GM12801 (cell line): ENCODE data around the gene PMM2.

ENCODE experiments used
- TF ChIP-seq, protein P1 (sequence below): IDR thresholded peaks from one replicate; pipeline ENCODE4 v1.5.1; 2011; ENCODE audit warnings: control low read depth; ENCODE audit not compliant: insufficient read length; ENCODE audit errors: extremely low read depth

Gene PMM2

DNA sequence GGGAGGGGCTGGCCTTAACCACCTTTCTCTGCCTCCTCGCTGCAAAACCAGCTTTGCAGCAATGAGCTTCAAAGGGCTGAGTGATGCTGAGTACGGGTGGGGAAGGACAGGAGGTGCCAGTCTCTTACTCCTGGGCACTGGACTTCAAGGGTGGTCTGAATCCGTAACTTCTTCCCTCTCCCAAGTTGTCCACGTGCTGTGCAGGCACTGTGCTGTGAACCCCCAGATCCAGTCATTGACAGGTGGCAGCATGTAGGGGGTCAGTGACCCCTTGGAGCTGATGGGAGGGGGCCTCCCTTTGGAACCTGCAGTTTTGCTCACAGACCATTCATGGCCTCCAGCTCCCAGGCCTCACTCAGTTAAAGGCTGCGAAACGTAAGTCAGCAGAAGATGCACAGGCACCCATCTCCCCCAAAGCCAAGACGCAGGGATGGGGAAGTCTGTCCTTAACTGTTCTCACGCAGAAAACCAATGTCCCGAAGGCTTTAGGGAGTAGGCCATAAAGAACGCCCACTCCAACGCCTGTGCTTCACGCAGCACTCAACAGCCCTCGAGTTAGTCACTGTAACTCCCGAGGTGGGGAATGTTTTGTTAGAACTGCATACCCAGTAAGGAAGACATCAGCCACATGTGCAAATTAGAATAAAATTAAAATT, 92.4 kb downstream of the PMM2 start:
- TF ChIP-seq, protein P1, sequence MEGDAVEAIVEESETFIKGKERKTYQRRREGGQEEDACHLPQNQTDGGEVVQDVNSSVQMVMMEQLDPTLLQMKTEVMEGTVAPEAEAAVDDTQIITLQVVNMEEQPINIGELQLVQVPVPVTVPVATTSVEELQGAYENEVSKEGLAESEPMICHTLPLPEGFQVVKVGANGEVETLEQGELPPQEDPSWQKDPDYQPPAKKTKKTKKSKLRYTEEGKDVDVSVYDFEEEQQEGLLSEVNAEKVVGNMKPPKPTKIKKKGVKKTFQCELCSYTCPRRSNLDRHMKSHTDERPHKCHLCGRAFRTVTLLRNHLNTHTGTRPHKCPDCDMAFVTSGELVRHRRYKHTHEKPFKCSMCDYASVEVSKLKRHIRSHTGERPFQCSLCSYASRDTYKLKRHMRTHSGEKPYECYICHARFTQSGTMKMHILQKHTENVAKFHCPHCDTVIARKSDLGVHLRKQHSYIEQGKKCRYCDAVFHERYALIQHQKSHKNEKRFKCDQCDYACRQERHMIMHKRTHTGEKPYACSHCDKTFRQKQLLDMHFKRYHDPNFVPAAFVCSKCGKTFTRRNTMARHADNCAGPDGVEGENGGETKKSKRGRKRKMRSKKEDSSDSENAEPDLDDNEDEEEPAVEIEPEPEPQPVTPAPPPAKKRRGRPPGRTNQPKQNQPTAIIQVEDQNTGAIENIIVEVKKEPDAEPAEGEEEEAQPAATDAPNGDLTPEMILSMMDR: no peak

DNA sequence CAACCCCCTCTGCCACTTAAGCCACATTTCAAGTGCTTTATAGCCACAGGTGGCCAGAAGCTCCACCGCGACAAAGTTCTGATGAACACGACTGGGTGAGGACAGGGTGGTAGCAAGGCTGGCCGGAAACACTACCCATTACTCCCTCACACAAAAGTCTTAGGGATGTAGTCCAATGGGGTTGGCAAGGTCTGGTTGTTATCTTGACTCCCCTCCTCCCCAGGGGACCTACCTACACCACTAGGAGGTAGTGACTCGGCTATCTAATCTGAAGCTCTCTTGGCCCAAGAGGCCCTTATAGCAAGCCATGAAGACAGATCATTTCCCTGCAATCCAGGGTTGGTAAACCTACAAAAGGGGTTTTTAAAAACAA, 92.9 kb downstream of the PMM2 start:
- TF ChIP-seq, protein P1: no peak

DNA sequence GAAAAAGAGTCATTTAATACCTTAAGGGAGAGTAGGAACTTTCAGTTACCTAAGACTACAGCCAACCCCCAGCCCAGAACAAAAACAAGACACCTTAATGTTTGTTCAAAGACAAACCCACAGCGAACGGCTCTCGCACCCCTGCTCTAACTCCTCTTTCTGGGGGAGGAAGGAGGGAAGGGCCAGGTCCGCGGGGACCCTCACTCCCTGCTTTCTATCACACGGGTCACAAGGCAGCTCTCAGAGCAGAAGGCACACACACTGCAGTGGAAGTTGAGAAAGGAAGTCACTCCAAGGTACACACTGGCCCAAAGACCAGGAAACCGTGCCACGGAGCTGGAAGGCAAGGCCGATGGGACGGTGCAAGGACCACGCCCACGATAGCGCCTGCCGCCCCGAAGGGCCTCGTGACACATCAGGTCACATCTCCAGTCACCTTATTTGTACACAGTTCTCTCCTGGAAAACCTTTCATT, 94.5 kb downstream of the PMM2 start:
- TF ChIP-seq, protein P1: no peak

DNA sequence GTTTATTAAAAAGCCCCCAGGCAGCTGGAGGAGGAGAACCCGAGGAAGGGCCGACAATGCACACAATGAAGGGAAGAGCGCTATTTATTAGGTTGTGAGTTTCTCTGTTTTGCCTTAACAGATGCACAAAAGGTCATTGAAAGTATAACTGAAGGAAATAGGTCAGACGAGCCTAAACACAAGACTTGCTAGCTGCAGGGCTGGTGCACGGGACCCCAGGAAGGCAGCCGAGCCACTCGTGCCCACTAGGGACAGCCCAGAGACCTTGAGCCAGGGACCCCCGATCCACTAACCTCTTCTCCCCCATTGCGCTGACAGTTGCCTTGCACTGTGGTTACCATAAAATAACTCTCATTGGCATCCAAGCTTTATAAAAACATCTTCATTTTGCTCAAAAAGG, 95.8 kb downstream of the PMM2 start:
- TF ChIP-seq, protein P1: no peak

DNA sequence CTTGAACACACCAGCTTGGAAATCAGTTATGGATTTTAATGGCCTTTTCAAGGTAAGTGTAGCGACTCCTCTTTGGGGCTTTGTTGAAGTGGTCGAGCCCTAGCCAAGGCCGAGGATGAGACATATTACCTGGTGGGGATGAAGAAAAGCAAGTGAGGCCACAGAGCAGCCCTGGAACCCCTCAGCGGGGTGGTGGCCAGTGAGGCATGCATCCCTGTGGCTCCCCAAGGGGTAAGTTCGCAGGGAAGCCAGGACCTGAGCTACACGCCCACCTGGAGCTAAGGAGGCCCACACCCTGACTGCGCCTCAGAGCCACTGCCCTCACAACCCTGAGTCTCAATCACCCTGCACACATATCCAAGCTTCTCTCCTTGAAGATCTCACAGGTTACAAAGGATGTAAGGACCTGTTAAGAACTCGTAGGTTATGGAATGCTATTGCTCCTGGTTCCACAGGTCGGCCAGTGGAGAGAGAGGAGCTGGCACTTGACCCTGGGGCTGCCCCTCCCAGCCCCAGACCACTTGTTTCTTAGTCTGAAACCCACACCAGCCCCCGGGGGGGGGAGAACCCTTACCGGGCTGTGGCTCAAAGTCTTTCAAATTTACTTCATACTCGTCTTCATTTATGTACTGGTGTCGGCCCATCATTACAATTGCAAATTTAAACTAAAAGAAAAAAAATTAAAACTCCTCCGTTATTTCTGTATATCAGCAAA, 96.5 kb downstream of the PMM2 start:
- TF ChIP-seq, protein P1: no peak

DNA sequence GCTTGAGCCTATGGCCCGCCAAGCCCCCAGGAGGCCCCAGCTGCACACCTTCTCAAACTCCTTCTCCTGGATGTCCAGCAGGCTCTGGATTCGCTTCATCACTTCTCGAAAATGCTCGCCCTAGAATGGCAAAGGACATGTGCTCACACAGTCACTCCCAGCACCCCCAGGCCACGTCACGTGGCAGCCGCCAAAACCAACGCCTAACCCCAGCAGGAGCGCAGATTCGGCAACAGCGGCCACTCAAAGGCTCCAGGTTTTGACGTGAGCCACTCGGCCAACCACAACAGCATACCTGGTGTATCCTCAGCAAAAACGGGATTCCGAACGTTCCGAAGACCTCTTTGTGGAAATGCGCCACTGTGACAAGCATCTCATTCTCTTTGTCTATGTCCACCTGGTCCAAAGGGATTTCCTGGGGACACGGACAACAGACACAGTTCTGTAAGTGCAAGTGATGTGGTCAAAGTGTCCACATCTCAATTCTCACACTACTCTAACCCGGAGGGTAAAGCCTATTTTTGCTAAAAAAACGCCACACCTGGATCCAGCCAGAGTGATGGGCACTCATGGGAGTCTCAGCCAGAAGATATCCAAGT, 97.2 kb downstream of the PMM2 start:
- TF ChIP-seq, protein P1: no peak

DNA sequence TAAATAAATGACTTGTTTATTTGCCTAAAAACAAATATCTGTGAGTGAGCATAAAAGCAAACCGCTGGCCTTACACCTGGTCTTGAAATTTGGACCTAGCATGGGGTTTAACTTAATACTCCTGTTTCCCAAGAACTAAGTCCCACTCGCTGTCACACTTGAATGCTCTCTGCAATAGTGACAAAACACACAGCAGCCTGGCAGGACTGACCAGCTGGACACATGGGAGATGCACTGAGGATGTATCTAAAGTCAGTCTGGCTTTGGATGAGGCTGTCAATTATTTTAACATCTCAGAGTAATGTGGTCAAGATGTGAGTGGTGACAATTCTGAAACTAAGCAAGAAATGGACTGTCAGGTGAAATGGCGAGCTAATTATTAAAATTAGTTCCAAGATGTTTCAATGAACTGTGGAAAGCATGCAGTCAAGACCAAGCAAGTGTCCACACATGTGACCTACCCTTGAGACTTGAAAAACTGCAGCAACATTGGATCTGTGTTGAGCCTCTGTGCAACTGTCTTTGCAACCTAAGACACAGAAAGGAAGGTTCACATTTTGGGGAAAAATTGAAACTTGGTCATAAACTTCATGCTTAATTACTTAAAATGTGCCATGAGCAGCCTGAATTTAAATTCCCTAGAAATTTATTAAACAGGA, 101.2 kb downstream of the PMM2 start:
- TF ChIP-seq, protein P1: no peak
